ENCODE measurements around the gene LTBP2.

The LTBP2 gene

DNA sequence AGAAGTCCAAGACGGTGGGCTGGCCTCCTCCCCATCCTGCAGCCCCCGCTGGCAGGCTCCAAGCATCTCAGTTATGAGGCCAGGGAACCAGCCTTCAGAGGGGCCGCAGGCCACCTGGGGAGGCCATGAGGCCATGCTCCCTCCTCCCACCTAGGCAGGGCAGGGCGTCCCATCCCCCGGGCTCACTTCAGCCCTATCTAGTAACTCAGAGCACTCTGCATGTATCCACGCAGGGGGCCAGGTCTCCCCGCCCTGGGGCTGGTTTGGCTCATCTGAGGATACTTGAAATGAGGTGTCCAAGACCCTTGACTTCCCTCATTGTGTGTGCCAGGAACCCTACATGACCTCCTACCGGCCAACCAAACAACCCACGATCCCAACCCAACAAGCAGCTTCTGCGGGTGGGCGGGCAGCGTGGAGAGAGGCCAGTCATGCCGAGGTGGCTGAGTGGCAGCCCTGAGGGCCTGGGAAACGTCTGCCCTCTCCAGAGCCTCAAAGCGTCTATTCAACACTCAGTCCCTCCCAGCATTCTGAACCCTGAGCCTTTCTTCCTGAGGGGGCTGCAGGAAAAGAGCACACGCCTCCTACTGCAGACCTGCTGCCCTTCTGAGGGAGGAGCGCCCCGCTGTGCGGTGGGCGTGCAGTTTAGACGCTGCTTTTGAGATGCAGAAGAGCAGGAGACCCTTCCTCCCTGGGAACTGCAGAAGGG, 101.7 kb downstream of the LTBP2 start:
- peak overlapping the region; percentile 77 for H3K27ac ChIP-seq (ENCODE audit: low read depth, low read length)
- H3K9ac ChIP-seq (ENCODE audit: low read depth, low read length), result no peak overlapping the region
- H3K4me3 ChIP-seq (ENCODE audit: low read depth, low read length), result no peak overlapping the region

GRCh38 chr14:74509587-74510222, 102.3 kb downstream of the LTBP2 start:
- no peaks in the 10 kb centered on the region for H3K36me3 ChIP-seq (ENCODE audit: control insufficient read depth, insufficient read depth, low read length)
- no peaks in the 10 kb centered on the region for H3K9me3 ChIP-seq (ENCODE audit: control insufficient read depth, insufficient read depth, low read length)
- H3K4me3 ChIP-seq (ENCODE audit: low read depth, low read length), result no peak overlapping the region
- no peak overlapping the region for H3K27ac ChIP-seq (ENCODE audit: low read depth, low read length)
- H3K9ac ChIP-seq (ENCODE audit: low read depth, low read length), result no peak overlapping the region
- H3K27me3 ChIP-seq (ENCODE audit: control insufficient read depth, insufficient read depth, low read length), result no peaks in the 10 kb centered on the region
- peaks cover 14% of the 10 kb centered on the region for H3K4me1 ChIP-seq (ENCODE audit: control insufficient read depth, insufficient read depth, low read length)

More for the DNA sequence above, 101.7 kb downstream of the LTBP2 start:
- peaks cover 14% of the 10 kb centered on the region for H3K4me1 ChIP-seq (ENCODE audit: control insufficient read depth, insufficient read depth, low read length)
- H3K27me3 ChIP-seq (ENCODE audit: control insufficient read depth, insufficient read depth, low read length), result no peaks in the 10 kb centered on the region
- no peaks in the 10 kb centered on the region for H3K9me3 ChIP-seq (ENCODE audit: control insufficient read depth, insufficient read depth, low read length)
- no peaks in the 10 kb centered on the region for H3K36me3 ChIP-seq (ENCODE audit: control insufficient read depth, insufficient read depth, low read length)

- H3K27ac ChIP-seq (ENCODE audit: low read depth, low read length), result no peak overlapping the region
- no peaks in the 10 kb centered on the region for H3K9me3 ChIP-seq (ENCODE audit: control insufficient read depth, insufficient read depth, low read length)
Observed at GRCh38 chr14:74508844-74509428, 103.1 kb downstream of the LTBP2 start.

DNA sequence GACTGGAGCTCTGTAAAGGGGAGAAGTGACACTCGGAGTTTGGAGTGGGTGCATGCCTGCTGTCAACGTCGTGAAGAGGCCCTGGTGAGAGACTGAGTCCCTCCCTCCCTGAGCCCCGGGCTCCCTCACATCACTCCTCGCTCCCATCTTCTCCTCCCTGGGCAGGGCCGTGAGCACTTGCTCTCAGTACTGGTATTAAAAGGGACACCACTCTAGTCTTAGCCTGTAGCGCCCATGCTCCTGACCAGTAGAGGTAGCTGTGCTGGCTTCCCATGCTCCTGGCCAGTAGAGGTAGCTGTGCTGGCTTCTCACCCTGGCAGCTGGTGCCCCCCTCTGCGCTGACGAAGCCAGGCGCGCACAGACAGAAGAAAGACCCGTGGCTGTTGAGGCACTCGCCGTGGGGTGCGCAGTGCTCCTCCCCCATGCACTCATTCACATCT, 103.7 kb downstream of the LTBP2 start:
- H3K27me3 ChIP-seq (ENCODE audit: control insufficient read depth, insufficient read depth, low read length), result no peaks in the 10 kb centered on the region
- H3K4me3 ChIP-seq (ENCODE audit: low read depth, low read length), result no peak overlapping the region
- no peak overlapping the region for H3K9ac ChIP-seq (ENCODE audit: low read depth, low read length)
- H3K9me3 ChIP-seq (ENCODE audit: control insufficient read depth, insufficient read depth, low read length), result no peaks in the 10 kb centered on the region
- no peak overlapping the region for H3K27ac ChIP-seq (ENCODE audit: low read depth, low read length)
- H3K36me3 ChIP-seq (ENCODE audit: control insufficient read depth, insufficient read depth, low read length), result no peaks in the 10 kb centered on the region
- peaks cover 12% of the 10 kb centered on the region for H3K4me1 ChIP-seq (ENCODE audit: control insufficient read depth, insufficient read depth, low read length)

More at GRCh38 chr14:74508844-74509428, 103.1 kb downstream of the LTBP2 start:
- Histone ChIP-seq H3K4me1 (ENCODE audit: control insufficient read depth, insufficient read depth, low read length) (peaks cover 12% of the 10 kb centered on the region), H3K4me3 (ENCODE audit: low read depth, low read length) (no peak overlapping the region), H3K27me3 (ENCODE audit: control insufficient read depth, insufficient read depth, low read length) (no peaks in the 10 kb centered on the region), H3K36me3 (ENCODE audit: control insufficient read depth, insufficient read depth, low read length) (no peaks in the 10 kb centered on the region), H3K9ac (ENCODE audit: low read depth, low read length) (no peak overlapping the region)

- H3K27ac ChIP-seq (ENCODE audit: low read depth, low read length), result no peak overlapping the region
- H3K9me3 ChIP-seq (ENCODE audit: control insufficient read depth, insufficient read depth, low read length), result no peaks in the 10 kb centered on the region
- peaks cover 12% of the 10 kb centered on the region for H3K4me1 ChIP-seq (ENCODE audit: control insufficient read depth, insufficient read depth, low read length)
- H3K4me3 ChIP-seq (ENCODE audit: low read depth, low read length), result no peak overlapping the region
- H3K9ac ChIP-seq (ENCODE audit: low read depth, low read length), result no peak overlapping the region
- H3K36me3 ChIP-seq (ENCODE audit: control insufficient read depth, insufficient read depth, low read length), result no peaks in the 10 kb centered on the region
- H3K27me3 ChIP-seq (ENCODE audit: control insufficient read depth, insufficient read depth, low read length), result no peaks in the 10 kb centered on the region
Observed at GRCh38 chr14:74507840-74508239, 104.2 kb downstream of the LTBP2 start.

- Histone ChIP-seq H3K9ac (ENCODE audit: low read depth, low read length) (no peak overlapping the region), H3K9me3 (ENCODE audit: control insufficient read depth, insufficient read depth, low read length) (no peaks in the 10 kb centered on the region), H3K4me3 (ENCODE audit: low read depth, low read length) (no peak overlapping the region), H3K27me3 (ENCODE audit: control insufficient read depth, insufficient read depth, low read length) (no peaks in the 10 kb centered on the region), H3K27ac (ENCODE audit: low read depth, low read length) (no peak overlapping the region), H3K36me3 (ENCODE audit: control insufficient read depth, insufficient read depth, low read length) (no peaks in the 10 kb centered on the region), H3K4me1 (ENCODE audit: control insufficient read depth, insufficient read depth, low read length) (peaks cover 12% of the 10 kb centered on the region)
Observed at GRCh38 chr14:74507085-74507484, 105.0 kb downstream of the LTBP2 start.

GRCh38 chr14:74506411-74506851, 105.6 kb downstream of the LTBP2 start:
- Histone ChIP-seq H3K27me3 (ENCODE audit: control insufficient read depth, insufficient read depth, low read length) (no peaks in the 10 kb centered on the region), H3K27ac (ENCODE audit: low read depth, low read length) (no peak overlapping the region), H3K4me3 (ENCODE audit: low read depth, low read length) (no peak overlapping the region), H3K36me3 (ENCODE audit: control insufficient read depth, insufficient read depth, low read length) (no peaks in the 10 kb centered on the region), H3K9ac (ENCODE audit: low read depth, low read length) (no peak overlapping the region), H3K4me1 (ENCODE audit: control insufficient read depth, insufficient read depth, low read length) (peaks cover 18% of the 10 kb centered on the region), H3K9me3 (ENCODE audit: control insufficient read depth, insufficient read depth, low read length) (no peaks in the 10 kb centered on the region)

DNA sequence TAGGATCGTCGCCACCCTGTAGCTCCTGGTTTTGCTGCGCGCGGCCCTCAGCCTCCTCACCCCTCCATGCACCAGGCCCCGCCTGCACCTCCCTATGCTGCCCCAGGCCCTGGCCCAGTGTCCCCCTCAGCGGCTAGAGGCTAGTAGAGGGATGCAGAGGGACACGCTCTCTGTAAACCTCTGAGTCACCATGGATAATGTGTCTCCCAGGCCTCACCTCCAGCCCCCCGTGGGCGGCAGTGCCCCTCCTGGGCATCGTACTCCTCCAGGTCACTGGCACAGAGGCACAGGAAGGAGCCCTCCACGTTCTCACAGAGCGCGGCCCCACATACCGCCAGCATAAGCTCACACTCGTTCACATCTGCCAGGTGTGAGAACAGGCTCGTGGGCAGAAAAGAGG, 106.2 kb downstream of the LTBP2 start:
- peaks cover 22% of the 10 kb centered on the region for H3K4me1 ChIP-seq (ENCODE audit: control insufficient read depth, insufficient read depth, low read length)

GRCh38 chr14:74504874-74505720, 106.9 kb downstream of the LTBP2 start:
- H3K4me1 ChIP-seq (ENCODE audit: control insufficient read depth, insufficient read depth, low read length), result peaks cover 22% of the 10 kb centered on the region
- no peaks in the 10 kb centered on the region for H3K9me3 ChIP-seq (ENCODE audit: control insufficient read depth, insufficient read depth, low read length)
- H3K27ac ChIP-seq (ENCODE audit: low read depth, low read length), result no peak overlapping the region
- H3K9ac ChIP-seq (ENCODE audit: low read depth, low read length), result no peak overlapping the region
- H3K4me3 ChIP-seq (ENCODE audit: low read depth, low read length), result no peak overlapping the region
- H3K27me3 ChIP-seq (ENCODE audit: control insufficient read depth, insufficient read depth, low read length), result no peaks in the 10 kb centered on the region
- no peaks in the 10 kb centered on the region for H3K36me3 ChIP-seq (ENCODE audit: control insufficient read depth, insufficient read depth, low read length)

More for the DNA sequence above, 106.2 kb downstream of the LTBP2 start:
- no peaks in the 10 kb centered on the region for H3K36me3 ChIP-seq (ENCODE audit: control insufficient read depth, insufficient read depth, low read length)
- no peaks in the 10 kb centered on the region for H3K9me3 ChIP-seq (ENCODE audit: control insufficient read depth, insufficient read depth, low read length)
- H3K27ac ChIP-seq (ENCODE audit: low read depth, low read length), result no peak overlapping the region
- no peaks in the 10 kb centered on the region for H3K27me3 ChIP-seq (ENCODE audit: control insufficient read depth, insufficient read depth, low read length)
- no peak overlapping the region for H3K9ac ChIP-seq (ENCODE audit: low read depth, low read length)
- no peak overlapping the region for H3K4me3 ChIP-seq (ENCODE audit: low read depth, low read length)

GRCh38 chr14:74504412-74504811, 107.6 kb downstream of the LTBP2 start:
- Histone ChIP-seq H3K4me1 (ENCODE audit: control insufficient read depth, insufficient read depth, low read length) (peaks cover 19% of the 10 kb centered on the region), H3K36me3 (ENCODE audit: control insufficient read depth, insufficient read depth, low read length) (no peaks in the 10 kb centered on the region), H3K9ac (ENCODE audit: low read depth, low read length) (no peak overlapping the region), H3K4me3 (ENCODE audit: low read depth, low read length) (no peak overlapping the region), H3K9me3 (ENCODE audit: control insufficient read depth, insufficient read depth, low read length) (no peaks in the 10 kb centered on the region), H3K27ac (ENCODE audit: low read depth, low read length) (no peak overlapping the region), H3K27me3 (ENCODE audit: control insufficient read depth, insufficient read depth, low read length) (no peaks in the 10 kb centered on the region)

Data from HUES48 (cell line).